ENCODE measurements around the gene TMEM151B.

DNA sequence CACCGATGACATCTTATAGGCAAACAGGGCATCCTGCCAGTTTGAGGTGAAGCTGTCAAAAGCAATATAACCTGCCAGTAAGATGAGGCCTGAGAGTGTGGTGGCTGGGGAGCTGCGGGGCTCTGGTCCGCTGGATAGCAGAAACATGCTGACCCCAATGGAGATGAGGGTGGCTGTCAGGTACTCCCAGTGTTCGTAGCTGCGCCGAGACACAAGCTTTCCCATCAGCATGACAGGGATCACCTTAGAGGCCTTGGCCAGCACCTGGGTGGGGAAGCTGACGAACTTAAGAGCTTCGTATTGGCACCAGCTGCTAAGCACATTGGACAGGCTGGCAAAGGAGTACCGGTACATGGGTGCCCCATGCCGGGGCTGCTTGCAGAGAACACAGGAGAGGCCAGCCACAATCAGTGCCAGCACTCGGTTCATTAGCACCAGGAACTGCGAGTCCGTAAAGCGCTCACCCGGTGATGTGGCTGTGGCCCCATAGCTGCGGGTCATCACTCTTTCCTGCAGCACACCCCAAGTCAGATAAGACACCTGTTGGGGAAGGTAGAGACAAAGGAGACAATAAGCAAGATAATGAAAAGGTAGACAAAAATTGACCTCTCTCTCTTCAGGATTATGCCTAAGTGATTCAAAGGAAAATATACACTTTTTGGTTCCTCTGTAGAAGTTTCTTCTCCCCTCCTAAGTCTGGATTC lies 15.0 kb upstream of the TMEM151B start:
- TF ChIP-seq, protein P1, sequence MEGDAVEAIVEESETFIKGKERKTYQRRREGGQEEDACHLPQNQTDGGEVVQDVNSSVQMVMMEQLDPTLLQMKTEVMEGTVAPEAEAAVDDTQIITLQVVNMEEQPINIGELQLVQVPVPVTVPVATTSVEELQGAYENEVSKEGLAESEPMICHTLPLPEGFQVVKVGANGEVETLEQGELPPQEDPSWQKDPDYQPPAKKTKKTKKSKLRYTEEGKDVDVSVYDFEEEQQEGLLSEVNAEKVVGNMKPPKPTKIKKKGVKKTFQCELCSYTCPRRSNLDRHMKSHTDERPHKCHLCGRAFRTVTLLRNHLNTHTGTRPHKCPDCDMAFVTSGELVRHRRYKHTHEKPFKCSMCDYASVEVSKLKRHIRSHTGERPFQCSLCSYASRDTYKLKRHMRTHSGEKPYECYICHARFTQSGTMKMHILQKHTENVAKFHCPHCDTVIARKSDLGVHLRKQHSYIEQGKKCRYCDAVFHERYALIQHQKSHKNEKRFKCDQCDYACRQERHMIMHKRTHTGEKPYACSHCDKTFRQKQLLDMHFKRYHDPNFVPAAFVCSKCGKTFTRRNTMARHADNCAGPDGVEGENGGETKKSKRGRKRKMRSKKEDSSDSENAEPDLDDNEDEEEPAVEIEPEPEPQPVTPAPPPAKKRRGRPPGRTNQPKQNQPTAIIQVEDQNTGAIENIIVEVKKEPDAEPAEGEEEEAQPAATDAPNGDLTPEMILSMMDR (IDR thresholded peaks at IDR 0.05 in 8 of 11, conservative IDR thresholded peaks at IDR 0.05 in 3 of 11): no peak
- TF ChIP-seq POLR2A (IDR thresholded peaks at IDR 0.05) (no peak), POLR2AphosphoS5 (IDR thresholded peaks at IDR 0.05) (peak; percentile 46 to 55 (median 50))

Data from spleen (tissue), 7 donors.